GM18858 (cell line): Measurements from ENCODE around the gene CCAR1.
"Not testable (repeated sequence)": the region's sequence is repeated elsewhere in the genome, so short reads cannot be mapped to it uniquely, and the experiment has no call there.

ENCODE experiments used
- ATAC-seq: cut with Tn5 transposase; IDR thresholded peaks from one replicate; pipeline ENCODE4 v1.9.1; 2021; ENCODE audit not compliant: unreplicated experiment

CCAR1 gene

GRCh38 chr10:68720793-68721672, at the start of gene CCAR1:
CCAR1 (plus strand) TSS chr10:68721239; CDS start chr10:68722505, 1,266 bp downstream.
- peak; percentile 97 for ATAC-seq

GRCh38 chr10:68684413-68684812, 36.6 kb upstream of the CCAR1 start:
- ATAC-seq = no peak

- no peak for ATAC-seq
These were observed 25.0 kb upstream of the CCAR1 start for GRCh38 chr10:68696018-68696417.

- ATAC-seq = no peak
These were observed 23.9 kb upstream of the CCAR1 start for GRCh38 chr10:68697106-68697505.

GRCh38 chr10:68700197-68700596, 20.8 kb upstream of the CCAR1 start:
- ATAC-seq = no peak

GRCh38 chr10:68705548-68705947, 15.5 kb upstream of the CCAR1 start:
- no peak for ATAC-seq

GRCh38 chr10:68708987-68709386, 12.1 kb upstream of the CCAR1 start:
- ATAC-seq = not testable (repeated sequence)

- not testable (repeated sequence) for ATAC-seq
These were observed 8.0 kb upstream of the CCAR1 start for GRCh38 chr10:68713065-68713464.

- ATAC-seq = no peak
These were observed 3.6 kb upstream of the CCAR1 start for GRCh38 chr10:68717435-68717834.

- ATAC-seq = no peak
These were observed 765 bp downstream of the CCAR1 start for GRCh38 chr10:68721673-68722335.

GRCh38 chr10:68725016-68725415, 4.0 kb downstream of the CCAR1 start:
- ATAC-seq = no peak

GRCh38 chr10:68727146-68727545, 6.1 kb downstream of the CCAR1 start:
- no peak for ATAC-seq

- ATAC-seq = no peak
These were observed 11.6 kb downstream of the CCAR1 start for GRCh38 chr10:68732651-68733050.

GRCh38 chr10:68734349-68734748, 13.3 kb downstream of the CCAR1 start:
- no peak for ATAC-seq

- no peak for ATAC-seq
These were observed 14.1 kb downstream of the CCAR1 start for GRCh38 chr10:68735119-68735518.

- ATAC-seq = not testable (repeated sequence)
These were observed 14.7 kb downstream of the CCAR1 start for GRCh38 chr10:68735739-68736138.

GRCh38 chr10:68740676-68741075, 19.6 kb downstream of the CCAR1 start:
- not testable (repeated sequence) for ATAC-seq

GRCh38 chr10:68742397-68742796, 21.4 kb downstream of the CCAR1 start:
- no peak for ATAC-seq

GRCh38 chr10:68752711-68753350, 31.8 kb downstream of the CCAR1 start:
- no peak for ATAC-seq

- ATAC-seq = no peak
These were observed 35.2 kb downstream of the CCAR1 start for GRCh38 chr10:68756246-68756645.

GRCh38 chr10:68756766-68757165, 35.7 kb downstream of the CCAR1 start:
- no peak for ATAC-seq
